NCI-H128 (cell line): ENCODE data around the gene E2F6.

Source experiments
- DNase-seq: peaks from one replicate; lab custom pipeline; 2025; ENCODE audit not compliant: unreplicated experiment; lab: John Stamatoyannopoulos, UW

Gene E2F6

GRCh38 chr2:11494310-11494709, 28.3 kb upstream of the E2F6 start:
- no peak for DNase-seq

GRCh38 chr2:11493282-11493681, 27.3 kb upstream of the E2F6 start:
- DNase-seq, result no peak

GRCh38 chr2:11492720-11493119, 26.8 kb upstream of the E2F6 start:
- no peak for DNase-seq

GRCh38 chr2:11492244-11492643, 26.3 kb upstream of the E2F6 start:
- no peak for DNase-seq

GRCh38 chr2:11491348-11491933, 25.5 kb upstream of the E2F6 start:
- DNase-seq, result no peak

GRCh38 chr2:11490194-11490593, 24.2 kb upstream of the E2F6 start:
- DNase-seq, result no peak

- no peak for DNase-seq
Observed at GRCh38 chr2:11488809-11489208, 22.8 kb upstream of the E2F6 start.

GRCh38 chr2:11483806-11484617, 18.1 kb upstream of the E2F6 start:
- DNase-seq, result no peak

- DNase-seq, result no peak
Observed at GRCh38 chr2:11482473-11483035, 16.6 kb upstream of the E2F6 start.

GRCh38 chr2:11481789-11482472, 16.0 kb upstream of the E2F6 start:
- no peak for DNase-seq

- no peak for DNase-seq
Observed at GRCh38 chr2:11481426-11481788, 15.4 kb upstream of the E2F6 start.

GRCh38 chr2:11480859-11481258, 14.9 kb upstream of the E2F6 start:
- no peak for DNase-seq

- no peak for DNase-seq
Observed at GRCh38 chr2:11480406-11480805, 14.4 kb upstream of the E2F6 start.

- no peak for DNase-seq
Observed at GRCh38 chr2:11478899-11479605, 13.1 kb upstream of the E2F6 start.

GRCh38 chr2:11477994-11478393, 12.0 kb upstream of the E2F6 start:
- DNase-seq, result peak; percentile 79

GRCh38 chr2:11473659-11474433, 7.9 kb upstream of the E2F6 start:
- DNase-seq, result no peak

- DNase-seq, result no peak
Observed at GRCh38 chr2:11467749-11468148, 1.8 kb upstream of the E2F6 start.

- DNase-seq, result no peak
Observed at GRCh38 chr2:11467129-11467649, 1.2 kb upstream of the E2F6 start.

GRCh38 chr2:11466307-11467128, 557 bp upstream of the E2F6 start:
- DNase-seq, result no peak

GRCh38 chr2:11465110-11465484, 864 bp downstream of the E2F6 start:
- no peak for DNase-seq
